ENCODE data around the gene CDH4. TPM values are rescaled to one million over a fixed set of nuclear protein-coding genes. Genes with fewer than 3 reads are reported as not detected.

CDH4 gene
- total and polyA plus RNA-seq, 12 donors, result 0.04 to 0.25 (median 0.08) TPM; not detected in 5

DNA sequence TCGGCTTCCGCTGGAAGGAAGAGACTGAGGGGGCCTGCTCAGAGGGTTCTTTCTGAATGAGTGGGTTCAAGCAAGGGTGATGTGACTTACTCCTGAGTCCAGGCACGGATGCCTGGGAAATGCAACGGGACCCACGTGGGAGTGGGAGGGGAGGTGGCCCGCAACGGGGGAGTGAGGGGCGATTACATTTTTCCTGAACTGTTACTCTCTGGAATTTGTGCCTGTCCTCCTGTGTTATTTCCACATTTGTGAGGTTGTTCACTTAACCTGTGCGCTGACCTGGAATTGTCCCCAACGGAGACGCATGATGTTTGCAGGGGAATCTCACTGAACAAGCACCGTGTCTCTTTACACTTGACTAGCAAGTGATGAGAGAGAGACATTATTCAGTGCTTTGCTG is 209.4 kb downstream of the CDH4 start:
- no peaks in the 10 kb centered on the region for H3K36me3 ChIP-seq
- H3K27me3 ChIP-seq, result peaks cover 0 to 9% (median 4%) of the 10 kb centered on the region in 7 donors
- ATAC-seq (no peak), DNase-seq (no peak)
- WGBS, 2 donors, result 83 to 85% methylated on average over 12 of the region's 12 CpGs
- no peaks in the 10 kb centered on the region for H3K4me1 ChIP-seq
- TF ChIP-seq, protein P1, sequence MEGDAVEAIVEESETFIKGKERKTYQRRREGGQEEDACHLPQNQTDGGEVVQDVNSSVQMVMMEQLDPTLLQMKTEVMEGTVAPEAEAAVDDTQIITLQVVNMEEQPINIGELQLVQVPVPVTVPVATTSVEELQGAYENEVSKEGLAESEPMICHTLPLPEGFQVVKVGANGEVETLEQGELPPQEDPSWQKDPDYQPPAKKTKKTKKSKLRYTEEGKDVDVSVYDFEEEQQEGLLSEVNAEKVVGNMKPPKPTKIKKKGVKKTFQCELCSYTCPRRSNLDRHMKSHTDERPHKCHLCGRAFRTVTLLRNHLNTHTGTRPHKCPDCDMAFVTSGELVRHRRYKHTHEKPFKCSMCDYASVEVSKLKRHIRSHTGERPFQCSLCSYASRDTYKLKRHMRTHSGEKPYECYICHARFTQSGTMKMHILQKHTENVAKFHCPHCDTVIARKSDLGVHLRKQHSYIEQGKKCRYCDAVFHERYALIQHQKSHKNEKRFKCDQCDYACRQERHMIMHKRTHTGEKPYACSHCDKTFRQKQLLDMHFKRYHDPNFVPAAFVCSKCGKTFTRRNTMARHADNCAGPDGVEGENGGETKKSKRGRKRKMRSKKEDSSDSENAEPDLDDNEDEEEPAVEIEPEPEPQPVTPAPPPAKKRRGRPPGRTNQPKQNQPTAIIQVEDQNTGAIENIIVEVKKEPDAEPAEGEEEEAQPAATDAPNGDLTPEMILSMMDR (IDR thresholded peaks at IDR 0.05), result no peak
- H3K9me3 ChIP-seq, result peaks cover 0 to 8% (median 0%) of the 10 kb centered on the region in 11 donors
- H3K4me3 ChIP-seq, result no peak overlapping the region
- no peak overlapping the region for H3K27ac ChIP-seq
- intact Hi-C loops (cut with DNase I), result no loop called here

GRCh38 chr20:61464307-61465303 is 212.5 kb downstream of the CDH4 start:
- H3K4me1 ChIP-seq, result no peaks in the 10 kb centered on the region
- H3K27ac ChIP-seq, result no peak overlapping the region
- no peak for DNase-seq
- TF ChIP-seq, protein P1 (IDR thresholded peaks at IDR 0.05), result no peak
- H3K4me3 ChIP-seq, result no peak overlapping the region
- intact Hi-C loops (cut with DNase I), result no loop called here
- peaks cover 0 to 8% (median 4%) of the 10 kb centered on the region in 7 donors for H3K27me3 ChIP-seq
- no peaks in the 10 kb centered on the region for H3K36me3 ChIP-seq
- H3K9me3 ChIP-seq, result peaks cover 0 to 19% (median 3%) of the 10 kb centered on the region in 11 donors
- ATAC-seq, result no peak
- WGBS, 2 donors, result 71 to 72% methylated on average over 9 of the region's 9 CpGs

DNA sequence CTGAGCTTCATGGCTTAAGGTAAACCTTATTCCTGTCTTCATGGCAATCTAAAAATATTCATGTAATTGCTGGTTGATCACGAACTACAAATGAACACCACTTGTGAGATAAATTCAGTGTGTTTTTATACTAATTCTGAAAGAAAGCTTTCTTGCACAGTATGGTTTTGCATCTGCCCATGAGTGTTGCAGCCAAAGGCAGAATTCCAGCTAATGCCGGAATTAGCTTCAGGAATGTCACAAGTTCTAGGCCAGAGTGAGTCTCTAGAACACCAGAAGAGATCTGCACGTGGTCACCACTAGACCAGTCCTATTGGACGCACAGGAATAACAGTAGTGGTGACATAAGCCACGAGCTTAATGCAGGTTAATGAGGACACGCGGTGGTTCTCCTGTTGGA is 223.7 kb downstream of the CDH4 start:
- 79 to 80% methylated on average over 7 of the region's 7 CpGs for WGBS, 2 donors
- intact Hi-C loops (cut with DNase I), result no loop called here
- Histone ChIP-seq H3K27me3 (peaks cover 0 to 39% (median 19%) of the 10 kb centered on the region in 7 donors), H3K4me3 (no peak overlapping the region), H3K4me1 (no peaks in the 10 kb centered on the region), H3K36me3 (no peaks in the 10 kb centered on the region), H3K9me3 (peaks cover 0 to 6% (median 0%) of the 10 kb centered on the region in 11 donors), H3K27ac (no peak overlapping the region)
- TF ChIP-seq, protein P1 (IDR thresholded peaks at IDR 0.05), result no peak
- ATAC-seq, result no peak
- no peak for DNase-seq

GRCh38 chr20:61476956-61477355 is 224.9 kb downstream of the CDH4 start:
- H3K27me3 ChIP-seq, result peaks cover 0 to 39% (median 19%) of the 10 kb centered on the region in 7 donors
- H3K4me1 ChIP-seq, result no peaks in the 10 kb centered on the region
- peaks cover 0 to 6% (median 0%) of the 10 kb centered on the region in 11 donors for H3K9me3 ChIP-seq
- WGBS, 2 donors, result 69 to 74% methylated on average over 12 of the region's 12 CpGs
- TF ChIP-seq, protein P1 (IDR thresholded peaks at IDR 0.05), result no peak
- intact Hi-C loops (cut with DNase I), result no loop called here
- ATAC-seq, result no peak
- no peak for DNase-seq
- H3K36me3 ChIP-seq, result no peaks in the 10 kb centered on the region
- H3K27ac ChIP-seq, result no peak overlapping the region
- H3K4me3 ChIP-seq, result no peak overlapping the region

Measured in heart right ventricle (tissue), 16 donors.